M059J (cell line): ENCODE measurements around the gene MRTFB. TPM values are rescaled to one million over a fixed set of nuclear protein-coding genes. Genes with fewer than 3 reads are reported as not detected.
A peak's percentile ranks its signal among the peaks of the same experiment; 100 is the strongest.

Experiments used
- DNase-seq: peaks from one replicate; pipeline ENCODE4 v3.0.0-alpha.2; 2012; ENCODE audit warnings: low read depth
- total RNA-seq: library from RNA; depleted of rRNA; stranded (reverse); fragments of >200 nt; shearing (Covaris generic); gene quantifications from 2 replicates; pipeline ENCODE4 v1.2.3, GENCODE V29; 2014

Gene MRTFB
- total RNA-seq, 1 experiment from 2014 or later, result 15.0 TPM

DNA sequence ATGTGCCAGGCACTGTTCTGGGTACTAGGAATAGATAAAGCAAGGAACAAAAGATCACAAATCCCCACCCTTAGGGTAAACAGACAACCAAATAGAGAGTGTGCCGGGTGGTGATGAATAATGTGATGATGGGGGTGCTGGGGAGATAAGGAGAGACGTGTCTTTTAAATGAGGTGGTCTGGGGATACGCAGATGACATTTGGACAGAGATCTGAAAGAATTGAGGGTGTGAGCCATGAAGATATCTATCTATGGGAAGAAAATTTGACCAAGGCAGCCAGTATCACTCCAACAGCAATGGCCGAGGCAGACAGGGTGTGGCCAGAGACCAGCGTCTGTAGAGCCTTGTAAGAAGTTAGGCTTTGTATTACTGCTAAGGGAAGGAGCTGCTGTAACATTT is 165.3 kb downstream of the MRTFB start:
- DNase-seq, result no peak

DNA sequence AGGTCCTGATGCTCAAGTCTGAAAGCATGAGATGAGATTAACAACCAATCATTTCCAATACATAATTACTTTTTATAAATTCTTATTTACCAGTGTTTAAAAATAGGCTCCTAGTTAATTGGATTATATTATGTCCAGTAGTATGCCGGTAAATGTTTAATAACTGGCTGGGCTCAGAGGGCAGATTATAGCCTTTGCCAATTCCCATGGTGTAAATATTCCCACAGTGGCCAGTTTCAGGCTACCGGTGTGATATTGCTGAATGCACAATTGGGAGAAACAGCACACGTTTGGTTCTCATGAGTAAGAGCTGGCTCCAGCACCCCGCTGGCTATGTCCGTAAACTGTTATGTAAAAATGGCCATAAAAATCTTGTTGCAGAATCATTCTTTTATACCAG is 167.6 kb downstream of the MRTFB start:
- no peak for DNase-seq

DNA sequence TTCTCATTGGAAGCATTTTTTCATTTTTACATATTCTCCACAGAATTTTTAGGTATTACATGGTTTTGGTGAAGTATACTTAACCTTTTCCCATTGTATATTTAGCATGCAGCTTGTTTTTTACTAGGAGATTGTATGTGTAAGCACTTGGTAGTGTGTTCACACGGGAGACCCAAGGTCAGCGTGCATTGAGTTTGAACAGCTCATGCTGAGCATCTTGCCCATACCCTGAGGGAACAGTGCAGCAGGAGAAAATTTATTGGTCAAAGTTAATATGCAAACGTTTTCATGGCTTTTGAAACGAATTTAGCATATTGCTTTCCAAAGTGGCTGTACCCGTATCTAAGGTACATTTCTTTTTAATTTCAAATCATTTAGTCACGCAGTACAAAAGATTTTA is 168.7 kb downstream of the MRTFB start:
- no peak for DNase-seq

DNA sequence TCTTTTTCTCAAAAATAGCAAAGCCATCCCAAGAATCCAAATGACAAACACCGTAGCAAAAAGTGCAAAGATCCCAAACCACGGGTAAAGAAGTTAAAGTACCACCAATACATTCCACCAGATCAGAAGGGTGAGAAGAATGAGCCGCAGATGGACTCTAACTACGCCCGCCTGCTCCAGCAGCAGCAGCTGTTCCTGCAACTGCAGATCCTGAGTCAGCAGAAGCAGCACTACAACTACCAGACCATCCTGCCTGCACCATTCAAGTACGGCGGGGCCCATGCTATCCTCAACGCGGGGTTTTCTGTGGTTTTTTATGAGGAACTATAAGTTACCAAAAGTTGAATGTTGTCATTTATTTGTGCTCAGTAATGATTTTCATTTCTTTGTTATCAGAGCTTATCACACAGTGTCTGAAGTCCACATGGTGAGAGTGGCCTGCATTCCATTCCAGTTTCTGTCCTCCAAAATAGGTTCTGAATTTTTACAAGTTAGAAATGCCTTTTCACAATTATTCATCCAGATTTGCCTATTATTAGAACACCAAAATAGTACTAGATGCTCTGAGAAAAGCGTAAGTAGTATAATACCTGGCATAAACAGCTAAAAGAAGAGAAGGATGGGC is 169.2 kb downstream of the MRTFB start:
- no peak for DNase-seq

GRCh38 chr16:14240964-14241363 is 169.8 kb downstream of the MRTFB start:
- no peak for DNase-seq

GRCh38 chr16:14241631-14242030 is 170.5 kb downstream of the MRTFB start:
- DNase-seq, result no peak

- no peak for DNase-seq
These were observed 171.7 kb downstream of the MRTFB start for GRCh38 chr16:14242769-14243168.

- DNase-seq, result no peak
These were observed 173.3 kb downstream of the MRTFB start for GRCh38 chr16:14244196-14245010.

DNA sequence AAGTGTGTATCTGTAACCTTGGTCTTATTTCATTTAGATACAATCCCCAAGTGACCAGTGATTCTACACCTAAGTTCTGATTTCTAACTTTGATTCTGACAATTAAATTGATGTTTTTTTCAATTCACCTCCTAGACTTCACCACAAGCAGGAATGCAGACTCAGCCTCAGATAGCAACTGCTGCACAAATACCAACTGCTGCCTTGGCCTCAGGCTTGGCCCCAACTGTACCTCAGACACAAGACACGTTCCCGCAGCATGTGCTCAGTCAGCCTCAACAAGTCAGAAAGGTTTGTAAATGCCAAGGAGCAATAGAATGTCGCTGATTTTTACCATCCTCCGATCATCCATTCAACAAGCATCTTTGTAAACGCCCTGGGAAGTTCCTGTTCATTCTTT is 177.7 kb downstream of the MRTFB start:
- DNase-seq, result no peak

GRCh38 chr16:14249291-14250032 is 178.3 kb downstream of the MRTFB start:
- peak; percentile 35 for DNase-seq

DNA sequence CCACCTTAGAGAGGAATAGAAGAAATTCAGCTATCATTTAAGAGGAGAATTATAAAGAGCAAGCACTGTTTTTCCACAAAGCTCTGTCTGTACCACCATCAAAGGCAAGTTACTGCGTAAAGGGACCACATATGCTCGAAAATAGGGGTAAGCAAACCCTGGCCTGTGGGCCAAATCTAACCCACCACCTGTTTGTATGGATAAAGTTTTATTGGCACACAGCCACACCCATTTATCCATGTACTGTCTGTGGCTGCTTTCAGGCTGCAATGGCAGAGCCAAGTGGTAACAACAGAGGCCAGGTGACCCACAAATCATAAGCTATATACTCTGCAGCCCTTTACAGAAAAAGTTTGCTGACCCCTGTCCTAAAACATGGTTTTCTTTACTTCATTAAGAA is 180.3 kb downstream of the MRTFB start:
- DNase-seq, result no peak

DNA sequence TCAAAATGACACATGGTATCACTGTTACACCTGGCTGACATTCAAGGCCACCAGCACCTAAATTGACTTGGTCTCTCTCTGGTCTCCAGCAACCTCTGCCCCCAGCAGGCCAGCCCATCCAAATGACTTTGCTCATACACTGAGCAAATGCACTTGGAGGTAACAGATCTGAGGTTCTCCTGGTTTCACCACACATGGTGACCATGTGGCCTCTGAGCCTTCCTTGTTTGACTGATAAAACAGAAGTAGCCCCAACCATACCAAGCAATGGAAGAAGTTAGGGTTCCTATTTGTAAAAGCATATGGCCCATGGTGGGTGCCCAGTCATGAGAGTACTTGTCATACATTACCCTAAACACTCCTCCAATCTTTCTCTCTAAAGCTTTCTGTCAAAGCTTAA is 181.7 kb downstream of the MRTFB start:
- no peak for DNase-seq

- no peak for DNase-seq
These were observed 191.9 kb downstream of the MRTFB start for GRCh38 chr16:14263011-14263410.

- DNase-seq, result no peak
These were observed 192.7 kb downstream of the MRTFB start for GRCh38 chr16:14263769-14264168.

DNA sequence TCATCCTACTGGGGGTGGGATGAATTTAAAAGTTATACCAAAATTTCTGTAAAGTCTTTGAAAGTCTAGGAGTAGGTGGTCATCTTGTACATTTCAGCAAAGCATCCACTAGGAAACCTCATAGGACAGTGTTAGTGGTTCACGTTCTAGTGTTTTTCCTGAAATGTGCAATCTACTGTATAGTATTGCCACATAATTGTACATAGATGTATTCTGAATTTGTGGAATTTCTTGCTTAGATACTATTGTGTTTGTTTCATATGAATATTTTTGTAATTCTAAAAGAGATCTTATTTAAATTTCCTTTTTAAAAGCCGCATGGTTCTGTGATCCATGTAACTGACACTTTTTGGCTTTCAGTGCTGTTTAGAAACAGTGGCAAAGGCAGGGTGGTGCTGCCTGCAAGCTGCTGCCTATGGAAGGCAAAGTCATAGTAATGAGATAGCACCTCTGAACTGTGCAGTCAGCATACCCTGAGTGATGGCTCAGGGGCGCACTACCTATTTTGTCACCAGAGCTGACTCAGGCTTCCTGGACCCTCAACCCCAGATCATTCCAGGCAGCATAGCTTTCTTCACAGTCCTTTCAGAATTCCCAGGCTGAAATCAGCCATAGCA is 193.3 kb downstream of the MRTFB start:
- DNase-seq, result no peak

DNA sequence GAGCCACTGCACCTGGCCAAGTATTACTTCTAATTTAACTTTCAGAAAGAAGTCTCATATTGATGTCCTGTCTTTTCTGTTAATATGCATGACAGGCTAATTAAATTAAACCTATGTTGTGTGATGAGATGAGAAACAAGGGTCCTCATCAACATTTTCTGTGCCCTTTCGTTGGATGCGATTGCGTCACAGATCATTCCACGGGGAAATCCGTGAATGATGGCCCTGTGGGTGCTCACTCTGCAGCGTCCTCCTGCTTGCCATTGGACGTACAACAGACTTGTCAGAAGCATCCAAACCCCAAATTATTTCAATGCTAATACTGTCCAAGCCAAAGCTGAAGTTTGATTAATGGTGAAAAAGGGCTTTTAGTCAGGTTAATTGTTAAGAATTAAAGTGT is 197.0 kb downstream of the MRTFB start:
- no peak for DNase-seq

DNA sequence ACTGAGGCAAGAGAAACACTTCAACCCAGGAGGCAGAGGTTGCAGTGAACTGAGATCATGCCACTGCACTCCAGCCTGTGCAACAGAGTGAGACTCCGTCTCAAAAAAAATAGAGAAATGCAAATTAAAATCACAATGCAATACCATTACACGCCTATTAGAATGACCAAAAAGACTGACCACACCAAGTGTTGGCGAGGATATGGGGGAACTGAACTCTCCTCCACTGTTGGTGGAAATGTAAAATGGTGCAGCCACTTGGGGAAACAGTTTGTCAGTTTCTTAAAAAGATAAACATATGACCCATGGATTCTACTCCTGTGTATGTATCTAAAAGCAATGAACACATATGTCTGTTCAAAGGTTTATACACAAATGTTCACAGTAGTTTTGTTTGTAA is 204.8 kb downstream of the MRTFB start:
- no peak for DNase-seq

GRCh38 chr16:14278749-14279148 is 207.6 kb downstream of the MRTFB start:
- no peak for DNase-seq

GRCh38 chr16:14280541-14280940 is 209.4 kb downstream of the MRTFB start:
- no peak for DNase-seq

- no peak for DNase-seq
These were observed 212.7 kb downstream of the MRTFB start for GRCh38 chr16:14283786-14284185.

- DNase-seq, result no peak
These were observed 213.3 kb downstream of the MRTFB start for GRCh38 chr16:14284371-14284770.

DNA sequence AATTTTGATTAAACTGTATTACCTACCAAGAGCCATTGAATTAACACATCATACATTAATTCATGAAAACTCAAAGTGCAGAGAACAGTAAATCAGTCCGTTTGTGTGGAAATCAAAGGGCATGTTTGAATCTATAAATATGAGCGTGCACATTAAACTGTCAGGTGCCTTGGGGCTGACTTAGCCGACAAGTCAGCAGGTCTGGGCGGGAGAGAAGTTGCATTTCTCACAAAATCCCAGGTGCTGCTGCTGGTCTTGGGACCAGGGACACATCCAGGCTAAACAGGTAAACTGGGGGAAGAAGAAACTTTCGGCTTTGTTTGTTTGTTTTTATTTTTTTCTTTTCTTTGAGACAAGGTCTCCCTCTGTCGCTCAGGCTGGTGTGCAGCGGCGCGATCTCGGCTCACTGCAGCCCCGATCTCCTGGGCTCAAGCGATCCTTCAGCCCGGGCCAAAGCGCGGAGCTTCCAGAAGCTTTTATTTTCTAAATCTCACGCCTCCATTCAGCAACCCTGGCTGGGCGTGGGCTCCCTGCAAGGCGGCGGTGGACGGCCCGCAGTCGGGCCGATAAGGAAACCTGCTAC is 213.9 kb downstream of the MRTFB start:
- DNase-seq, result no peak
